ENCODE data around the gene SNX15.

SNX15 gene

DNA sequence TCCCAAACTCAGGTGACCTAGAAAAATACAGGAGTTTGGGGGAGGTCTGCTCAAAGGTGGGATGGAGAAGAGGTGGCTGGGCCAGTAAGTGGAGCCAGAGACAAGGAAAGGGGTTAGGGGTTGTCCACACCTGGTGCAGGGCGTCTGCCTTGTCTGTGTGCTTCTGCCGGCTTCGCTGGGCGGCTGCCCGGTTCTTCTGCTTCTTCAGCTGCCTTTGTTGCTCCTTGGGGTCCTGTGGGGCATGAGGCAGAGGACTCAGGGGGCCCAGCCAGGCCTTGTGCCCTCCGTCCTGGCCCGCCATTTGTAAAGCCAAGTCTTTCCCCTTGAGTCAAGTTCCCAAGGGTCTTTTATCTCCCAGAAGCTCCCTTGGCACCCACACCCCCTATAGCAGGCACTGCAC, 32.9 kb upstream of the SNX15 start:
- Mint-ChIP-seq H3K27me3 (ENCODE audit: low read depth) (no peaks in the 10 kb centered on the region), H3K4me3 (no peak overlapping the region), H3K36me3 (ENCODE audit: low read depth) (no peaks in the 10 kb centered on the region), H3K27ac (no peak overlapping the region), H3K4me1 (peaks cover 33% of the 10 kb centered on the region), H3K9me3 (no peaks in the 10 kb centered on the region)
- TF ChIP-seq, protein P1, sequence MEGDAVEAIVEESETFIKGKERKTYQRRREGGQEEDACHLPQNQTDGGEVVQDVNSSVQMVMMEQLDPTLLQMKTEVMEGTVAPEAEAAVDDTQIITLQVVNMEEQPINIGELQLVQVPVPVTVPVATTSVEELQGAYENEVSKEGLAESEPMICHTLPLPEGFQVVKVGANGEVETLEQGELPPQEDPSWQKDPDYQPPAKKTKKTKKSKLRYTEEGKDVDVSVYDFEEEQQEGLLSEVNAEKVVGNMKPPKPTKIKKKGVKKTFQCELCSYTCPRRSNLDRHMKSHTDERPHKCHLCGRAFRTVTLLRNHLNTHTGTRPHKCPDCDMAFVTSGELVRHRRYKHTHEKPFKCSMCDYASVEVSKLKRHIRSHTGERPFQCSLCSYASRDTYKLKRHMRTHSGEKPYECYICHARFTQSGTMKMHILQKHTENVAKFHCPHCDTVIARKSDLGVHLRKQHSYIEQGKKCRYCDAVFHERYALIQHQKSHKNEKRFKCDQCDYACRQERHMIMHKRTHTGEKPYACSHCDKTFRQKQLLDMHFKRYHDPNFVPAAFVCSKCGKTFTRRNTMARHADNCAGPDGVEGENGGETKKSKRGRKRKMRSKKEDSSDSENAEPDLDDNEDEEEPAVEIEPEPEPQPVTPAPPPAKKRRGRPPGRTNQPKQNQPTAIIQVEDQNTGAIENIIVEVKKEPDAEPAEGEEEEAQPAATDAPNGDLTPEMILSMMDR (IDR thresholded peaks at IDR 0.05; ENCODE audit: unreplicated experiment in 3 of 3) = no peak

DNA sequence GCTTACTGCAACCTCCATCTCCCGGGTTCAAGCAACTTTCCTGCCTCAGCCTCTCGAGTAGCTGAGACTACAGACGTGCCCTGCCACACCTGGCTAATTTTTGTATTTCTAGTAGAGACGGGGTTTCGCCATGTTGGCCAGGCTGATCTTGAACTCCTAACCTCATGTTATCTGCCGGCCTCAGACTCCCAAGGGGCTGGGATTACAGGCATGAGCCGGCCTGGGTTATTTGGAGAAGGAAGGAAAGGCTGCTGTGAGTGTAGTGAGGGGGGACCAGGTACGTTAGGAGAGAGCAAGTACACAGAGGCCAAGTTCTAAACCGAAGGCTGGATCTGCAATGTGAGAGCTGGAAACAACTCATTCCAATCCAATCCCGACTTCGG, 30.9 kb upstream of the SNX15 start:
- TF ChIP-seq, protein P1 (IDR thresholded peaks at IDR 0.05; ENCODE audit: unreplicated experiment in 3 of 3) = no peak
- peaks cover 23% of the 10 kb centered on the region for H3K4me1 Mint-ChIP-seq
- H3K4me3 Mint-ChIP-seq = peak overlapping the region in 2 of 3 experiments; percentile 31 to 39
- peak overlapping the region in 2 of 3 experiments; percentile 75 to 88 for H3K27ac Mint-ChIP-seq
- H3K9me3 Mint-ChIP-seq = no peaks in the 10 kb centered on the region
- H3K27me3 Mint-ChIP-seq (ENCODE audit: low read depth) = no peaks in the 10 kb centered on the region
- H3K36me3 Mint-ChIP-seq (ENCODE audit: low read depth) = no peaks in the 10 kb centered on the region

DNA sequence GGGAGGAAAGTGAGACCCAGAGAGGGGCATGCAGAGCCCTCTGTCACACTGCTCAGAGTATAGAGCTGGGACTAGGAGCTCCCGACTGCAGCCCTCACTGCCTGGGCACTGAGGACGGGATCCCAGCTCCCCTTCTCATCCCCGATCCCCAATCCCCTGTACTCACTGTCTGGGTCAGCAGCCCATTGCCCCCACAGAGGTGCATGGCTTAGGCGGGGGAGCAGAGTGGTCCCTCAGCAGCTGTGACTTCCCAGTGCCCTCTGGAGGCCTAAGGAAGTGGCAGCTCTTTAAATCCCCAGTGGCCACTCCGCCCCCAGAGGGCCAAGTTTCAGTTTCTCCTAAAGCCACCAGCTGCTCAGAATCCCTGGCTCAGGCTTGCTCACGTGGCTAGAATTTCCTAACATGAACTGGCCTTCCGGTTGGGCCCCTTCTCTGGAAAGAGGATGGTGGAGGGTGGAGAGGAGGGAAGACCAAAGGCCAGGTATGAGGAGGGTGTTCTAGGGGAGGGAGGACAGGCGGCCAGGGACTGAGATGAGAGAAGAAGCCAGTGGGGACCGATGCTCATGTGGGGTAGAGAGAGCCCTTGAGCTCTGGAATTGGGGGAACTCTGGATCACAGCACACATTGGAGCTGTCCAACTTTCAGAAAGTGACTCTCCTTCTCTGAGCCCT, 30.4 kb upstream of the SNX15 start, which contains the start of gene BATF2:
BATF2 (minus strand) TSS at position 262 of the 671 bp plus-strand sequence; CDS start at position 205, 57 bp downstream.
- Mint-ChIP-seq H3K9me3 (no peaks in the 10 kb centered on the region), H3K4me1 (peaks cover 18% of the 10 kb centered on the region), H3K27ac (peak within 1 kb of the TSS in 2 of 3 experiments; percentile 75 to 88), H3K4me3 (peak within 1 kb of the TSS in 2 of 3 experiments; percentile 31 to 39), H3K36me3 (ENCODE audit: low read depth) (no peaks in the 10 kb centered on the region), H3K27me3 (ENCODE audit: low read depth) (no peaks in the 10 kb centered on the region)
- TF ChIP-seq, protein P1 (IDR thresholded peaks at IDR 0.05; ENCODE audit: unreplicated experiment in 3 of 3) = peak; percentile 26 to 53 (median 43)

DNA sequence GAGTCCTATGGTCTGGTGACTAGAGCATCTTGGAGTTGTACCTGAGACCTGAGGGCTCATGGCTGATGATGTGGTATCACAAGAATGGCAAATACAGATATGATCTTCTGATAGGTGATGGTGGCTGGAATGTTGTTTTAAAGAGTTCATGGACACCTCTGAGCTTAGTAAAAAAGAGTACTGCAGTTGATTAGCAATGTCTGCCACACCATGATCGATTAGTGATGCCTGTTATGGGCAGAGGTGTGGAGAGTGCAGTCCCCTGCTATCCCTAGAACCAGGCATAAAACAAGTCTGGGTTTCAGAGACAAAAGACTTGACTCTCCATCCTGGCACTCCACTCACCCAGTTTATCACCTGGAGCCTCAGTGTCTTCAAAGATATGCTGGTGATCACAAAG, 29.1 kb upstream of the SNX15 start:
- no peaks in the 10 kb centered on the region for H3K36me3 Mint-ChIP-seq (ENCODE audit: low read depth)
- peaks cover 18% of the 10 kb centered on the region for H3K4me1 Mint-ChIP-seq
- H3K27me3 Mint-ChIP-seq (ENCODE audit: low read depth) = peaks cover under 1% of the 10 kb centered on the region
- peak overlapping the region in 2 of 3 experiments; percentile 20 to 89 for H3K27ac Mint-ChIP-seq
- H3K4me3 Mint-ChIP-seq = no peak overlapping the region
- H3K9me3 Mint-ChIP-seq = no peaks in the 10 kb centered on the region
- TF ChIP-seq, protein P1 (IDR thresholded peaks at IDR 0.05; ENCODE audit: unreplicated experiment in 3 of 3) = no peak

DNA sequence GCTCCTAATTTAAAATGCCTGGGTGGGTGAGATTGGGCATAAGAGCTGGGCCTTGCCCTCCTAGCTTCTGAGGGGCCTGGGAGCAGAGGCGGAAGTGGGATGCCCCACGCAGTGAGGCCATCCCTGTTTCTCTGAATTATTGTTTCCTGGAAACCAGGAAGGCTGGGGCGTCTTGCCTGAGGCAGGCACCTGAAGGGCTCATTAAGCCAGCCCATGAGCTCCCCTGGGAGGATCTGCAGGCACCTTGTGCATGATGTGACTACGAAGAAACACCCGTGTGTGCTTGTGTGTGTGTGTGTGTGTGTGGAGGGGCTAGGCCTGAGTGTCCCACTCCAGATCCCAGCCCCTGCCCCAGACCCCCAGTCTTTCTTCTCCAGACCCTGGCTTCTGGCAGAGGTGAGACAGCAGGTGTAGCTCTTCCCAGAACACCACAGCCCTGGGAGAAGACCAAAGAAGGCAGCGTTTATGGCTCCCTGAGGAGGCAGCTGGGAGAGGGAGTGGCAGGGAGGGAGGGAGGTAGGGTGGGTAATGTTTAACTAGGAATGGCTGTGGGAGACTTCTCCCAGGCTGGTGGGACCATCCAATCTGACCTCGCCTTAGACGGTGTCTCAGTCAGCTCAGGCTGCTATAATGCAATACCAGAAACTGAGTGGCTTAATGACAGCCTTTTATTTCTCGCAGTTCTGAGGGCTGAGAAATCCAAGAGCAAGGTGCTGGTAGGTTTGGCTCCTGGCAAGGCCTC, 28.4 kb upstream of the SNX15 start:
- peaks cover 18% of the 10 kb centered on the region for H3K4me1 Mint-ChIP-seq

More for the DNA sequence above, 28.4 kb upstream of the SNX15 start:
- H3K36me3 Mint-ChIP-seq (ENCODE audit: low read depth) = no peaks in the 10 kb centered on the region
- TF ChIP-seq, protein P1 (IDR thresholded peaks at IDR 0.05; ENCODE audit: unreplicated experiment in 3 of 3) = no peak
- peak overlapping the region; percentile 20 to 89 (median 55) for H3K27ac Mint-ChIP-seq
- H3K9me3 Mint-ChIP-seq = no peaks in the 10 kb centered on the region
- H3K27me3 Mint-ChIP-seq (ENCODE audit: low read depth) = peaks cover 3% of the 10 kb centered on the region
- no peak overlapping the region for H3K4me3 Mint-ChIP-seq

Measured in nephron (organoid).